NCI-H2107 treated with DMSO at 0.1 percent for 48 hours (cell line): ENCODE data around the gene FAM120B.

Experiments used
- DNase-seq: peaks from one replicate; lab custom pipeline; 2025; ENCODE audit not compliant: unreplicated experiment; lab: John Stamatoyannopoulos, UW

The FAM120B gene

GRCh38 chr6:170416959-170417606 is 110.5 kb downstream of the FAM120B start:
- no peak for DNase-seq

GRCh38 chr6:170417881-170418280 is 111.3 kb downstream of the FAM120B start:
- DNase-seq = no peak

- no peak for DNase-seq
Observed at GRCh38 chr6:170420283-170420682, 113.7 kb downstream of the FAM120B start.

GRCh38 chr6:170420791-170421776 is 114.5 kb downstream of the FAM120B start:
- DNase-seq = no peak

- no peak for DNase-seq
Observed at GRCh38 chr6:170421921-170422320, 115.4 kb downstream of the FAM120B start.

- DNase-seq = no peak
Observed at GRCh38 chr6:170423030-170423429, 116.5 kb downstream of the FAM120B start.

- DNase-seq = no peak
Observed at GRCh38 chr6:170423814-170424603, 117.5 kb downstream of the FAM120B start.

GRCh38 chr6:170424604-170425126 is 118.1 kb downstream of the FAM120B start:
- DNase-seq = no peak

- no peak for DNase-seq
Observed at GRCh38 chr6:170429450-170429849, 122.9 kb downstream of the FAM120B start.

- no peak for DNase-seq
Observed at GRCh38 chr6:170433163-170434116, 126.9 kb downstream of the FAM120B start.

GRCh38 chr6:170434117-170434820 is 127.7 kb downstream of the FAM120B start:
- DNase-seq = no peak

GRCh38 chr6:170434821-170435155 is 128.2 kb downstream of the FAM120B start:
- no peak for DNase-seq

GRCh38 chr6:170435766-170436165 is 129.2 kb downstream of the FAM120B start:
- DNase-seq = no peak

- DNase-seq = no peak
Observed at GRCh38 chr6:170436209-170436809, 129.8 kb downstream of the FAM120B start.

GRCh38 chr6:170437719-170438401 is 131.3 kb downstream of the FAM120B start:
- DNase-seq = no peak

- peak; percentile 81 for DNase-seq
Observed at GRCh38 chr6:170438402-170438753, 131.8 kb downstream of the FAM120B start.

GRCh38 chr6:170438861-170439260 is 132.3 kb downstream of the FAM120B start:
- DNase-seq = no peak
